GM19351 (cell line): Measurements from ENCODE around the gene TACC3.
A peak's percentile ranks its signal among the peaks of the same experiment; 100 is the strongest.
"Not testable (repeated sequence)": the region's sequence is repeated elsewhere in the genome, so short reads cannot be mapped to it uniquely, and the experiment has no call there.

ENCODE experiments used
- ATAC-seq: cut with Tn5 transposase; IDR thresholded peaks from one replicate; pipeline ENCODE4 v1.9.1; 2021; ENCODE audit warnings: mild to moderate bottlenecking, moderate library complexity; ENCODE audit not compliant: unreplicated experiment

The TACC3 gene

DNA sequence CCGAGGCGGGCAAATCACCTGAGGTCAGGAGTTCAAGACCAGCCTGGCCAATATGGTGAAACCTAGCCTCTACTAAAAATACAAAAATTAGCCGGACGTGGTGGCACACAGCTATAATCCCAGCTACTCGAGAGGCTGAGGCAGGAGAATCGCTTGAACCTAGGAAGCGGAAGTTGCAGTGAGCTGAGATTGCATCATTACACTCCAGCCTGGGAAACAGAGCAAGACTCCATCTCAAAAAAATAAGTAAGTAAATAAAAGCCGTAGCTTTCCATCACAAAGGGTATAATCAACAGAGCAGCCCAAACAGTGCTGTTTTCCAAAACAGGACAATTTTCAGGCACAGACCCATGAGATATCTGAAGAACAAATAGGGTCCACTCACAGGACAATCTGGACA is 19.6 kb upstream of the TACC3 start:
- not testable (repeated sequence) for ATAC-seq

- no peak for ATAC-seq
Measured at GRCh38 chr4:1703867-1704266, 17.5 kb upstream of the TACC3 start.

DNA sequence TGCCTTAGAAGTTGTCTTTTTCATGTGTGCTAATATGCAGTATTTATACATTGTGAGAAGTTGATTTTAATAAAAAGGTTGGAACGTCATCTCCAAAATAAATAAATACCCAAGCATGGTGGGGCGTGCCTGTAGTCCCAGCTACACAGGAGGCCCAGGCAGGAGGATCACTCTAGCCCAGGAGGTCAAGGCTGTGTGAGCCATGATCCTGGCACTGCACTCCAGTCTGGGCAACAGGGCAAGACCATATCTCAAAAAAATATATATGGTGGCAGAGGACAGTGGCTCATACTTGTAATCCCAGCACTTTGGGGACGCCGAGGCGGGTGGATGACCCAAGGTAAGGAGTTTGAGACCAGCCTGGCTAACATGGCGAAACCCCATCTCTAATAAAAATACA is 15.6 kb upstream of the TACC3 start:
- no peak for ATAC-seq

DNA sequence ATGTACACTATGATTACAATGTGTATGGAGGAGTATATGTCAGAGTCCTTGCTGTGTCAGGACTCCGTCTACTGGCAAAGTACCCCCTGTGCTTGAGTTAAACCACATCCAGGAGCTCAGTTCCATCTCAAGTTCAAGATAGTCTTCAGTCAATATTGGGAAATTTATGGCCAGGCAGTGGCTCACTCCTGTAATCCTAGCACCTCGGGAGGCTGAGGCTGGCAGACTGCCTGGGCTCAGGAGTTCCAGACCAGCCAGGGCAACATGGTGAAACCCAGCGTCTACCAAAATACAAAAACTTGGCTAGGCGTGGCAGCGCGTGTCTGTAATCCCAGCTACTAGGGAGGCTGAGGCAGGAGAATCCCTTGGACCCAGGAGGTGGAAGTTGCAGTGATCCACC is 15.0 kb upstream of the TACC3 start:
- no peak for ATAC-seq

DNA sequence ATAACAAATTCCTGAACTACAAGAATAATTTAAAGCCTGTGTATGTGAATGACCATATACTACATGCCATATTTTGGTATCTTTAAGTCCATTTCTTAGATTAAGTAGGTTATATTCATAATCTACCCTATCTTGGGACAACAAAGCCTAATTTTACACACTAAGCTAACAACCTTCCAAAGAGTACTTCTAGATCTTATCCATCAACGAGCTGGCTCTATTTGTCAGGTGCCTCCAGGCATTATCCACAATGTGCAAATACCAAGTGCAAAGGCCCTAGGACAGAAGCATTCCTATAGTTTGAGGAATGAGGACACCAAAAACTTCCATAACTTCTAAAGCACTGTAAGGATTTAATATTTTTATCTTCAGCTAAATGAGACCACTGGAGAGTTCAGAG is 12.7 kb upstream of the TACC3 start:
- ATAC-seq: no peak

- ATAC-seq: no peak
Measured at GRCh38 chr4:1711055-1711570, 10.2 kb upstream of the TACC3 start.

DNA sequence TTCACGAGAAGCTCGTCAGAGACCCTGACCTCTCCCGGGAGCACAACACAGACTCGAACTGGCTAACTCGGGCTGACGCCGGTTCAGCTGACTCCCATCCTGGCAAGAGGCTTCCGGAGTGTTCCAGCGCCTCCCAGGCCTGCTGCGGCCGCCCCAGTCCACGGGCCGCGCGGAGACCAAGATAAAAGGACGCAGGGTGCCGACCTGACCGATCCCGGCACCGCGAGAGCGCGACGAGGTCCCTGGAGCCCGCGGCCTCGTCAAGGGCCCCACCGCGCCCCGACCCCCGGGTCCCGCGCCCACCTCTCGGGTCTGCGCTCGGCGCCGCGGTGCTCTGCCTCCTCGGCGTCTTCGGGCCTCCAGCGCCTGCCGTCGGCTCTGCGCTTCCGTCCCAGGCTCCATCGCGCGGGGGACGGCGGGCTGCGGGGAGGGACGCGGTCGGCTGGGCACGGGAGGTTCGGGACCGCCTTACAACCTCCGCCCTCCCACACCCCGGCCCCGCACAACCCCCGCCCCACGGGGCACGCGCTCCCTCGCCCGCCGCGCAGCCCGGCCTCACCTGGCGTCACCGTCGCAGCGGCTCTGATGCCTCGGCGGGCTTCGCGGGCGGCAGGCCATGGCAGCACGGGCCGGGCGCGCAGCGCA is 9.6 kb upstream of the TACC3 start:
- peak; percentile 1 for ATAC-seq

DNA sequence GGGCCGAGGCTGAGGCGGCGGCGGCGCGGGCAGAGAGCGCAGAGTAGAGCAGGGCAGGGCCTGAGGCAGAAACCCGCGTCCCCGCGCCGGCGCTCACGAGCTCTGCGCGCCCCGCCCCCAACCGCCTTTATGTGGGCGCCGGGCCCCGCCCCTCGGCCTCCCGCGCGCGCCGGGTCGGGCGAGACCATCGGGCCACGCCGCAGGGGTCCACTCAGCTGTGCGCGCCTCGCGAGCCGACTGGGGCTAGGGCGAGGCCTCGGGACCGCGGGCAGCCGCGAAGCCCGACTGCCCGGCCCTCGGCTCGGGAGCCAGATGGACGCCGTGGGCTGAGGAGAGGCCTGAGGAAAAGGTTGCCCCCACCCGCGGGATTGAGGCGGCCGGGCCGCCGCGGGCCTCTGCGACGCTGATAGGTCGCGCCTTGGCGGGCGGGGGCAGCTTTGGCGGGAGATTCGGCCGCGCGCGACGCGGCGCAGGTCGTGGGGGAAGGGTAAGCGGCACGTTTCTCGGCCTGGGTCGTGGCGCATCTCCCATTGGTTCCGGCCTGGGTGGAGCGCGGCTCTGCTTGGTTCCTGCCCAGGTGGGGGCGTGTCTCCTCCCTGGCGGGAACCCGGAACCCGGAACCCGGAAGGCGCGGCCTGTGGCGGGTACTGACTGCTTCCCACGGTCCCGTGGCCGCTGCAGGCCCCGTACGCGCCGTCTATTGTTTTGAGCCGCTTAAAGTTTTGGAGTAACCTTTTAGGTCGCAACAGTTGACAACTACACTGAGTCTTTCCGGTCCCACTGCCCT is 8.9 kb upstream of the TACC3 start, which contains the start of gene SLBP:
TSS of gene SLBP (minus strand) at position 104 of the 787 bp plus-strand sequence. CDS start 131 bp downstream, outside the sequence.
- peak; percentile 73 for ATAC-seq

DNA sequence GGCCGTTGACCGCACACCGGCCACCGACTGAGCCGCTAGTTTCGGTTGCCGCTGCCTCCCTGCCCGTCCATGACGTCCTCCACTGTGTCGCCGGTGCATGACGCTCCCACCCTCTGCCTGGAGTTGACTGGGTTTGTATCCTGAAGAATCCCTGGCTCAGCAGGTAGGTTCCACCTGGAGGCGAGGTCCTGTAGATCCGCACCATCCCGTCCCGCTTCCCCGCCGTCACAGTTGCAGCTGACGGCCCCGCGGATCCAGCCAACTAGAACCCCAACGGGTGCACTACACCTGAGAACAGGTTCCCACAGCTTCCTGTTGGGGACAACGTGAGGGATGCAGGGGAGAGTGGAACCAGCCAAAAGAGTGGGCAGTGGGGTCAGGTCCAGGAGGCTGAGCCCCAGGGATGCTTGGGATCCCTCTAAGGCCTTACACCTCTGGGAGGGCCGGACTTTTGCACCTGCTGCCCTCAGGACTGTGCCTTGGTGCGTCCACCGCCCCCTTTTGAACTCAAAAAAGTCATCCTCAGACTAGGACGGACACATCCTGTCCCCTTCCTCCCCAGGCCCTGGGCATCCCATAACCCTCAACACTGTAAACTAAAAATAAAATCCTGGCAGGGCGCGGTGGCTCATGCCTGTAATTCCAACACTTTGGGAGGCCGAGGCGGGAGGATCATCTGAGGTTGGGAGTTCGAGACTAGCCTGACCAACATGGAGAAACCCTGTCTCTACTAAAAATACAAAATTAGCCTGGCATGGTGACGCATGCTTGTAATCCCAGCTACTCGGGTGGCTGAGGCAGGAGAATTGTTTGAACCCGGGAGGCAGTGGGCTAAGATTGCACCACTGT is 8.1 kb upstream of the TACC3 start:
- peak; percentile 0 for ATAC-seq

DNA sequence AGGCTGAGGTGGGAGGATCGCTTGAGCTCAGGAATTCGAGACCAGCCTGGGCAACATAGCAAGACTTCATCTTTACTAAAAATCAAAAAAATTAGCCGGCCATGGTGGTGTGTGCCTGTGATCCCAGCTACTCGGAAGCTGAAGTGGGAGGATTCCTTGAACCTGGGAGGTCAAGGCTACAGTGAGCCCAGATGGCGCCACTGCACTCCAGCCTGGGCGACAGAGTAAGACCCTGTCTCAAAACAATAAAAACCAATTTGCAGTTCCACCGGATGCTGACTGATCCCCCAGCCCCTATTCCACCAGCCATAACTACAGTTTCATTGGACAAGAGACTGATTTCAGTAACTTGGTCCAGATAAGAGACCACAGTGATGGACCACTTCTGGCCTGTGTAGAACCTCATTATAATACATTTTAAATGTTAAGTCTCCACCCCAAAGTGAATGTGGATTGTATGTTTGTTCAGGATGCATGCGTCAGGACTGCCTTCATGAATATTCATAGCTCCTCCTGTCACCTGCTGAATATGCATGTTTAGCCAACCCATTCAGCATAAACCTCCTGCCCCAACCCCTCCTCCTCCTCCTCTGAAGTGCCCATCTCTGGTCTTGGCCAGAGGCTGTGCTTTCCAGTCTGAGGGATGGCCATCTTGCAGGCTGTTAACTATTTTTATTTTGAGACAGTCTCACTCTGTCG is 6.9 kb upstream of the TACC3 start:
- ATAC-seq: no peak

DNA sequence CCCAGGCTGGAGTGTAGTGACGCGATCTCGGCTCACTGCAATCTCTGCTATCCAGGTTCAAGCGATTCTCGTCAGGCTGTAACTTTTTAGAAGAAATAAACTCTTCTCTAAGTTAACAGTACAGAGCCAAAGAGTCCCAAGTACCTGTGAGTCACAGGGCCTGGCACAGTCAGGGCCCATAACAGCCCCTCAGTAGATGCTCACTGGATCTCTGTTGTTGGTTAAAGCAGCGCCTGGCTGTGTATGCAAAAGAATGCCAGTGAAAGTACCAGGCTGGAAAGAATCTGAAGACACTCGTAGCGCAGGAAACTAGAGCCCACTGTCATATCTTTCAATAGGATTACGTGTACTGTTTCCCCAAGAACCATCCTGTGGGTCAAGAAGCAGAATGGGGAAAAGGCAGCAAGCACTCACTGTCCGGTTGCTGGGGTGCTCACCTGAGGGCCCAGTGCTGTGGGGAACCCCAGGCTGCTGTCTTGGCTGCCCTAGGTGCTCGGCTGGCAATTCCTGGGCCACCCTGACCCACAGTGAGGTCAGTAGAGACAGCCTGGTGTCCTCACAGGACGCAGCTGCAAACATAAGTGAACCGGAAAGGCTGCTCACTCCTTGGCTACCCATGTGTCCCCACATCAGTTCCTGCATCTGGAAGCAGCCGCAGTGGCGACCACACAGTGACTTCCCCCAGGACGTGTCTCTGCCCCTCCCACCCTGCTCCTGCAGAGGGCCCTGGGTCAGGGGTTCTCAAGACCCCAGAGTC is 6.1 kb upstream of the TACC3 start:
- ATAC-seq: no peak

DNA sequence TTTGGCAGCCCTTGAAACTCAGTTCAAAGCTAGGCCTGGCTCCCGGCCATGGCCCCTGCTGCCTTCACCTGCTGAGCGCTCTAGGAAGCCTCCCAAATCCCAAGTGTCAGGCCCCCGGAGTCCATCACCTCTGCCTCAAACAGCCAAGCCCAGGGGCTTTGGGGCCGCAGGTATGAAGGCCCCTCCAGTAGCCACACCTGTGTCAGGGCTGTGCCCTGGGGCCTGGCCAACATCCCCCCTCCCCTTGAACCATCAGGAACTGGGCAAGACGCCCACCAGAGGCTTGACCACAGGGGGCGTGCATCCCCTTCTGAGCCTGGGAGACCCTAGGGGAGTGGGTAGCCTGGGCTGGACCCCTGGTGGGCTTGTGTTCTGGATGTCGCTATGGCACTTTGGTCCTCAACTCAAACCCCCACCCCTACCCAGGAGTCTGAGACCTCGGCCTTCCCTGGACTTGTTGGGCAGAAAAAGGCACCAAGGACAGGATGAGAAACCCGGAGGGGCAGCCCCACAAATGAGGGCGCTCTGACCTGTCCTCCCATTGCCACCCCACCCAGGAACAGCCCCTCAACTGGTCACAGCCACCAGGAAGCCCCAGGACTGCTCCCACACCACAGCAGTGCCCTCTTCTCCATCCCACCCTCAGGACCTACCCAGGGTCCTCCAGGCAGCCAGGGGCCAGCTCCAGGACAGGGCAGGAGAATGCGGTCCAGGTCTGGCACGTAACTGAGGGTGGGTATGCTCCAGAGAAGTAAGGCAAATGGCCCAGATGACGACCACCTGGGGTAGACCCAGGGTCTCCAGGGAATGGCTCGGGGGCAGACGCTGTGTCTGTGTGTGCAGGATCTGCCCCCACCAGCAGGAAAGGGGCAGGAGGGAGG is 5.0 kb upstream of the TACC3 start:
- ATAC-seq: no peak

DNA sequence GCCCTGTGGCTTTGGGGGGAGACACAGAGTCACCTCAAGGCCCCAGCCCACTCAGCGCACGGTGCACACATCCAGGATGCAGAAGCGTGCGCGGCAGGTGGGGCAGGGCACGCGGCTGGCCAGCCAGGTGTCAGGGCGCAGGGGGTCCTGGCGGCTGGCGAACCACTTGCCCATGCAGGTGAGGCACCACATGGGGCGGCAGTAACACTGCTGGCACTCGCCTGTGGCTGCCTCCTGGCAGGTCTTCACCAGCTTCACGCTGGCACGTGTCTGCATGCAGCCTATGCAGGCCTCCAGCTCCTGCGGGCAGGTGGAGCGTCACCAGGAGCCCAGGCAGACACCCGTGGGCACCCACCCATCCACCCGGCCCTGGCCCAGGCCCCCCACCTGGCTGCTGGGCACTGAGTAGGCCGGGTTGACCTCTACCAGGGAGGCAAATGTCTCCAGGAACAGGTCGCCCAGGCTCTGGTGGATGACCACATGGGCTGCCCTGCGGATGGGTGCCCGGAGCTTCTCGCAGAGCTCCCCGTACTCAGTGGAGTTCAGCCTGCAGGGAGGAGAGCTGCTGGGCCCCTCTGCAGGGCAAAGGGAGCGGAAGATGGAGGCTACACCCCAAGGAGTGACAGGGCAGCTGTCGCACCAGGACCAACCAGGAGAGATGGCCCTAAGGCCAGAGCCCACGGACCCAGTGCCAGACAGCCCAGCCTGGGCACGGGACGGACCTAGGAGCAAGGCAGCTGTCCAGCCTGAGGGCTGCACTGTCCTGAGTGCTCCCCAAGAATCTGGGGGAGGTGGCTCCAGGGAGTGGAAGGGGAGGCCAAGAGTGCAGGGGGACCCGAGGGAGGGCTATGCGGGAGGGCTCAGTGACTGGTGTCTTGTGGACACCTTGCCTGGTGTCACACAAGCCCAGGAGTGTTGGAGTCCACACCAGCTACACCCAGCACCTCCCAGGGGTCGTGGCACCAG is 3.9 kb upstream of the TACC3 start:
- ATAC-seq: no peak

- ATAC-seq: no peak
Measured at GRCh38 chr4:1718095-1718850, 3.0 kb upstream of the TACC3 start.

DNA sequence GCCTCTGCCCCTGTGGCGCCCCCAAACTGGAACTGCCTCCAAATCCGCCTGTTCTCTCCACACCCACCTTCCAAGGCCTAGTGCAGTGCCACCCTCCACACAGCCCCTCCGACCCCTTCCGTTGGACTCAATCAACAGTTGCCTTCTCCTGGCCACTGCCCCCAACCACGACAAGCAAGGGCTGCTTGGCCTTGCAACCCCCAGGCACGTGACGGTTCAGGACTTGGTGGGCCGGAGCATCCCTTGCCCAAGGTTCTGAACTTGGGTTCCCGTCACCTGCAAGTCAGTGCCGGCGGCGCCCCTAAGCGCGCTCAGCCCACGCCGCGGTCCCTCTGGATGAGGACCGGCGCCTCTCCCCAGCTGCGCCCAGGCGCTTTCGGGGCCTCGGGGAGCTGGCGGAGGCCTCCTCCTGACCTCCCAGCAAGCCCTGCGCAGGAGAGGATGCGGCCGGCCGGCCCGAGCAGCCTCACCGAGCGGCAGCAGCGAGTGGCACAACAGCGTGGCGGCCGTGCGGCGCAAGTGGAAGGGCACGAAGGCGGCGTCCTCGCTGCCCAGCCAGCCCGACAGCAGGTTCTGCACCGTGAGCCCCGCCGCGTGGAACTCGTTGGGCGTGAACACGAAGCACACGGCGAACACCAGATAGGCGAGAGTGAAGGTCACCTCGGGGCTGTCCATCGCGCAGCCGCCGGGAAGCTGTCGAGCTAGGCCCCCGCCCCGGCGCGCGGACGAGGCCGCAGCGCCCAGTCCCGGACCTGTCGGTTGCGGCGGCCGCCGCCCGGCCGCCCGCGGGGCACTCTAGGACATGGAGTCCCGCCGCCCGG is 948 bp upstream of the TACC3 start:
- peak; percentile 14 for ATAC-seq
